CD1c-positive myeloid dendritic cell (primary cell): ENCODE data around the gene SMTNL2.
"Not testable (repeated sequence)": the region's sequence is repeated elsewhere in the genome, so short reads cannot be mapped to it uniquely, and the experiment has no call there.

Experiments used
- DNase-seq: peaks from one replicate; pipeline ENCODE4 v3.0.0-alpha.2; 2016; ENCODE audit errors: extremely low spot score

SMTNL2 gene

DNA sequence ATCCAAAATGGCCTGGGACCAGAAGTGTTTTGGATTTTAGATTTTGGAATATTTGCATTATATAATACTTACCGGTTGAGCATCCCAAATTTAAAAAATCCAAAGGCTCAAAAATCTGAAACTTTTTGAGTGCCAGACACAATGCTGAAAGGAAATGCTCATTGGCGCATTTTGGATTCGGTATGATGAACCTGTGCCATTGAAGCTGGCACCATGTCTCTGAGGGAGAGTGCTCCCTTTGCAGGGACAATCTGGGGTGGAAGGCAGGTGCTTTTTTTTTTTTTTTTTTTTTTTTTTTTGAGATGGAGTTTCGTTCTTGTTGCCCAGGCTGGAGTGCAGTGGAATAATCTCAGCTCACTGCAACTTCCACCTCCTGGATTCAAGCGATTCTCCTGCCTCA is 17.7 kb downstream of the SMTNL2 start:
- DNase-seq: no peak

DNA sequence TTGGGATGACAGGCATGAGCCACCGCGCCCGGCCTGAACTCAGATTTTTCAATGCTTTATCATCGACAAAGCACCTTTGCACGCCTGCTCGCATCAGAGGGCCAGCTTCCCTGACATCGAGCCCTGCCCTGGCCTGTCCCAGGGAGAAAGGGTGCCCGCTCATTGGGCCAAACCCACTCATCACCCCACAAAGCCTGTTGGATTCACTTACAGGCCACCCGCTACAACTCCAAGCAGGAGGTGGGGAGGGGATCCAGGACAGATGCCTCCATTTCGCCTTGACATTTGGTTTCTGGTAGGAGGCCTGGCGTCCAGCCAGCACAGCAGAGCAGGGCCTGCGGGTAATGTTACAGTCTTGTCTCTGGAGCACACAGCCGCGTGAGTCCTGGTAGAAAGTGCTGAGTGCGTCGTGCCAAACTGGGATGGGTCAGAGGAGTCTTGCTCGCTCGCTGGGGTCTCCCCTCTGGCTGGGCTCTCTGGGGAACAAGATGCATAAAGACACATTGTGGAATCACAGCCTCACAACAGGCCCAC is 19.8 kb downstream of the SMTNL2 start:
- no peak for DNase-seq

DNA sequence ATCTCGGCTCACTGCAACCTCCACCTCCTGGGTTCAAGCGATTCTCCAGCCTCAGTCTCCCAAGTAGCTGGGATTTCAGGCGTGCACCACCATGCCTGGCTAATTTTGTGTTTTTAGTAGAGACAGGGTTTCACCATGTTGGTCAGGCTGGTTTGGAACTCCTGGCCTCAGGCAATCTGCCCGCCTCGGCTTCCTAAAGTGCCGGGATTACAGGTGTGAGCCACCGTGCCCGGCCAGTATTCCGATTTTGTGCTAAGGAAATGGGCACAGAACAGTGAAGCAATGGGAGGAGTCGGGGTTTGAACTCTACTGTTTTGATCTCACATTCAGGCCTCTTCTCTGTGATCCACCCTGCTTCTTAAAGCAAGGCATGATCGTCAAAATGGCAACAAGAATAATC is 20.4 kb downstream of the SMTNL2 start:
- DNase-seq: not testable (repeated sequence)

DNA sequence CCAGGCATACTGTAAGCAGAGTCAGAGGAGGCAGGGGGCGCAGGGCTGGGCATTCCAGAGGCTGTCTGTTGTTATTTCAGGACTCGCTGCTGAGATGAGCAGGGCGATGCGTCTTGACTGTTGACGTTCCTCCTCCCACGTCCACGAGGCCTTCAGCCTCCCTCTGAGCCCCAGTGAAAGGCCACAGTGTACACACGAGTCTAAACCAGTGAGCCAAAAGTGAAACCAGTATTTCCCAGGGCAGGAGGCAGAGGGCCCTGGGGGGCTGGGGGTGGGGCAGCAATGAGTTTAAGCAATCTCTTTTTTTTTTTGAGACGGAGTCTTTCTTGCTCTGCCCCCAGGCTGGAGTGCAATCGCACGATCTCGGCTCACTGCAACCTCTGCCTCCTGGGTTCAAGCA is 21.5 kb downstream of the SMTNL2 start:
- DNase-seq: peak; percentile 38

DNA sequence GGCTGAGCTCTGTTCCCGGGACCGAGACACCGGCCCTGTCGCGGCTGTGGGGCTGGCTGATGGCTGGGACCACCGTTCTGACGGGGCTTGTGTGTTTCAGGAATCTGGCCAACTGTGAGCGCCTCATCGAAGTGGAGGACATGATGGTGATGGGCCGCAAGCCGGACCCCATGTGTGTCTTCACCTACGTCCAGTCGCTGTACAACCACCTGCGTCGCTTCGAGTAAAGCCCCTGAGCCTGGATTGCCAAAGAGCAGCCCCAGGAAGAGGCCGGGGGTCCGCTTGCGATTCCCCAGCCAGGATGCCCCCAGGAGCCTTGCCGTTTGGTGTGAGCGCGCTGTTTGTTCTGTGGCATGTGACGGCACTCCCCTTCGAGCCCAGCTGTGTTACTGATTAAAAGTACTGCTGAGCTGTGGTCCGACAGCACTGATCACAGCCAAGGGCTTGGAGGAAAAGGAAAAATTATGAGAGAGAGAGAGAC is 23.0 kb downstream of the SMTNL2 start:
- DNase-seq: no peak

DNA sequence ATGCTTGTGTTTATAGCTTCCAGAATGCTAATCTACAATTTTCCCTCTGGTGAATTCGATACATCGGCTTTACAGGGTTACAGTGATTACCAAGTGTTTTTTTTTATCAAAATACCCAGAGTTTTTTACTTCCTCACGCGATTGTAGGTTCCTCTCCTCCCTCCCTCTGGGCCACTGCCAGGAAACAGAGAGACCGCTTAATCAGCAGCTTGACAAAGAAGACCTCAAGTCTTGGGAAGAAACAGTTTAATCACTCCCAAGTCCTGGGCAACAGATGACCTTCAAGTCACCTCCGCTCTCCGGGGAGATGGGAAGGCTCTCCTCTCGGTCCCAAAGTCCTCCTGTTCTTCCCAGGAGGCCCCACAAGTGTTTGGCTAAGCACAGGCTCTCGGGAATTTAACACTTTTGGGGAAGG is 23.5 kb downstream of the SMTNL2 start:
- DNase-seq: peak; percentile 81

DNA sequence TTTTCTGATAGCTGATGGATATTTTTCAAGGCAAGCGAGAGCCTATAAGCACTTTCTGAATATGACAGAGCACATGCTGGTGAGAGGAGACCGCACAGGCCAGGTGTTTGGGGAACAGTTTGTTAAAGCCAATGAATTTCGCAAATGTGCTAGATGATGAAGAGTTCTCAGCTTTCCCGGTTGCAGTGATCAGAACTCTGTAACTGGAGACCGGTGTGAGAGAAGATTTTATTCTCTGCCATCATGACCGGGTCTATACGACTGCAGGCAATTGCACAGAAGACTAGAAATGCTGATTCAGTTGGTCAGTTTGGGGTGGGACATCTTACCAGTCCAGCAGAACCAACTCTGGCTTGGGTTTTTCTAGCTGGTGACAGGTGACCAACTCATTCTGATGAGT is 25.4 kb downstream of the SMTNL2 start:
- no peak for DNase-seq

DNA sequence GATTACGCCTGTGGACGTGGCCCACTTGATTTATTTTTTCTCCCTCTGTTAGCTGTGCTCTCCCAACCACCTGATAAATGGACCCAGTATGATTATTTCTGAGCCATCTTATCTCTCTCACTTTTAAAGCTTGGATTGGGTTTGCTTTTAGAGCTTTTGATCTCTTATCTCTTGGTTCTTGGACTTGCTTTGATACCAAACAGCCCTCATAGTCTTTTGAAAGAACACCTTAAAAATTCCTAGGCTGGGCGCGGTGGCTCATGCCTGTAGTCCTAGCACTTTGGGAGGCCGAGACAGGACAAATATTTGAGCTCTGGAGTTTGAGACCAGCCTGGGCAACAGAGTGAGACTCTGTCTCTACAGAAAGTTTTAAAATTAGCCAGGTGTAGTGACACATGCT is 25.8 kb downstream of the SMTNL2 start:
- no peak for DNase-seq

DNA sequence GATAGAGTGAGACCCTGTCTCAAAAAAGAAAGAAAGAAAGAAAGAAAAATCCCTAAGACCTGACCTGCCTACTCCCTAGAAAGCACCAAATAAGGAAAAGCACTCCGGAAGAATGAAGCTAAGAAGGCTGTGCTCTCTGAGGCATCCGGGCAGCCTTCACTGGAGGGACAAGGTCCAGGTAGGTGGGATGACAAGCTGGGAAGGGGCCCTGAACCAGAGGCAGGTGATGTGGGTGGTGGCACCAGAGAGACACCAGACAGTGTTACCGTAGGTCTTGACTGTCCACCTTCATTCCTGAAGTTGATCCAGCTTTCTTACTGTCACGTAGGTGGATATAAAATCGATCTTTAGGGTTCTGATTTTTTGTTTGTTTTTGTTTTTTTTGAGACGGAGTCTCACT is 26.3 kb downstream of the SMTNL2 start:
- DNase-seq: no peak

DNA sequence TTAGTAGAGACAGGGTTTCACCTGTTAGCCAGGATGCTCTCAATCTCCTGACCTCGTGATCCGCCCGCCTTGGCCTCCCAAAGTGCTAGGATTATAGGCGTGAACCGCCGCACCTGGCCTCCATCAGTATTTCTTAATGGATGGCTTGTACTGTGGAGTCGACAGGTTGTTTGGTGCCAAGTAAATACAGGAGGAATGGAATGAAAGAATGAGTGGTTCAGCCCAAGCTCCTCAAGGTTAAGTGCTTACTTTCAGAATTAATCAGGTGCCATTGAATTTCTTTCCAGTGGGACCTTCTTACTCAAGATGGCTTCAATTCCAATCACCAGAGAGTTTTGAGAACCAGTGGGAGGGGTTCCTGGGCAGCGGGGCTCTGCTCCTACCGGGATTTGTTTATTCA is 32.1 kb downstream of the SMTNL2 start:
- DNase-seq: no peak

DNA sequence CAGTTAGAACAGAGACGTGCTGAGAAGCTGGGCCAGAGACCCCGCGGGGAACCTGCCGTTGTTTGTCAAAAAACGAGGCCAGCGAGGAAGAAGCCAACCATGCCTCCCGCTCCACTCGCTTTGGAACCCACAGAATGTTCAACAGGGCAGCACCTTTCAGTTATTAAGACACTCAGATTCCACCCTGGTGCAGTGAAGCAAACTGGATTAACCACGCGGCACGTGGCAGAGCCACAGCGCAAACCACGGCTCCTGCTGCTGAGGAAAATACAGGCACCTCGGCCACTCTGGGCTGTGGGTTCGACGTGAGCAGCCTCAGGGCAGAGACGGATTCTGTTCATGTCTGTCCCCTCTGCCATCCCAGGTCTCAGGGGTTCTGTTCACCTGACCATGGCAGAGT is 32.8 kb downstream of the SMTNL2 start:
- DNase-seq: no peak

DNA sequence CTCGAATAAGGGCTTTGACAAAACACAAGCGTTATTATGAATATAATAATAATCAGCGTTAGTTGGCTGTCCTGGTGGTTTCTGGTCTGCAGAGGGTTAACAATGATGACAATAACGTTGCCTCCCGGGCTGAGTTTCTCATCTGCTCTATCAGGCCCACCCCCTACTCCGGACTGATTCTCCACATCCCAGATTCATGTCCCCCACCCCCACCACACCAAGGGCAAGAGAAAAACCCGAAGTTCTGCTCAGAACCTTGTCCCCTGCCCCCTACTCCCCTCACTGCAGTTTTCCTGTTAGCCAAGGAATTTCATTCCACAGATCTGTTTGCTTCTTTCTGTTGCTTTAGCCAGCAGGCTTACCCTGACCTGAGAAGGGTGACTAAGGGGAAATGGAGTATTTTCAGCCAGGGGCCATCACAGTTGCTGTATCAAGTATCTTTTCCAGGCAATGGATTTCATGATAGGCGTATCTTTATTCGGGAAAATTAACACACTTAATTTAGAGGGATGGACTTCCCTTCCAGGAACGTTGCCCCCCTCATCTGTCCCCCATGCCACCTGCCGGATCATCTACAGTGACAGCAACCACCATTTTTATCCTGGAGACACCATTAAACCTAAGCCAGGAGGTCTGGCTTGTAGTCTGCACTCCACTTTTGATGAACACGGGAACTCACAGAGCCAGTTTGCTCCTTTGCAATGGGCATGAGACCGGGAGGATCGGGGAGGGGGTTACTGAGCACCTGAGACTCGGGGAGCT is 33.4 kb downstream of the SMTNL2 start:
- DNase-seq: no peak

DNA sequence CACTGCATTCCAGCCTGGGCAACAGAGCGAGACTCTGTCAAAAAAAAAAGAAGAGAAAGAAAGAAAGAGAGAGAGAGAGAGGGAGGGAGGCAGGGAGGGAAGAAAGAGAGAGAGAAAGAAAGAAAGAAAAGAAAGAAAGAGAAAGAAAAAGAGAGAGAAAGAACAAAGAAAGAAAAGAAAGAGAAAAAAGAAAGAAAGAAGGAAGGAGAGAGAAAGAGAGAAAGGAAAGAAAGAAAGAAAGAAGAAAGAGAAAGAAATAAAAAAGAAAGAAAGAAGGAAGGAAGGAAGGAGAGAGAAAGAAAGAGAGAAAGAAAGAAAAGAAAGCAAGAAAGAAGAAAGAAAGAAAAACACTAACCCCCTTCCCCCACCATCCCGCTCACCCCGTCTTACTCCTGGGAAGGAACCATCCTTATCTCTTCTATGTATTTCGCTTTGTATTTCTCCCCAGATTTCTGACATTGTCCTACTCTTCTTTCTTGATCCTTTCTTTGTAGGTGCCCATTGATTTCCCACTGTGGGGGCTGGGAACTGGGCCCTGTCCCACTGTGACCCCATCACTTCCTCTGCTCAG is 36.3 kb downstream of the SMTNL2 start:
- no peak for DNase-seq

DNA sequence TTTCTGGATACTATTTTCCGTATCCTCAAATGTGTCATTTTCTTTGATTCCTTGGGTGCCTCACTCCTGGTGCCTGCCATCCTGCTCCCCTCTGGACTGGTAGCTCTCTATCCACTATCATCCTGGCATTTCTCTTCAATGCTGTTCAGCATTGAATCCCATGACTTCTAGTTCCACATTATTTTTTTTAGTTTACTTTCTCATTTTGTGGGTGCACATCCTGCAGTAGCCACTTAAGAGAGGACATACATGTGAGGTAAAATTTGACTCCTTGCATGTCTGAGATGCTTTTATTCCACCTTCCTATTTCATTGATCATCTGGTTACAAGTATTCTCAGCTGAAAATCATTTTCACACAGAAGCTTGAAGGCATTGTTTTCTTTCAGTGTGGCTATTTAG is 38.0 kb downstream of the SMTNL2 start:
- no peak for DNase-seq

DNA sequence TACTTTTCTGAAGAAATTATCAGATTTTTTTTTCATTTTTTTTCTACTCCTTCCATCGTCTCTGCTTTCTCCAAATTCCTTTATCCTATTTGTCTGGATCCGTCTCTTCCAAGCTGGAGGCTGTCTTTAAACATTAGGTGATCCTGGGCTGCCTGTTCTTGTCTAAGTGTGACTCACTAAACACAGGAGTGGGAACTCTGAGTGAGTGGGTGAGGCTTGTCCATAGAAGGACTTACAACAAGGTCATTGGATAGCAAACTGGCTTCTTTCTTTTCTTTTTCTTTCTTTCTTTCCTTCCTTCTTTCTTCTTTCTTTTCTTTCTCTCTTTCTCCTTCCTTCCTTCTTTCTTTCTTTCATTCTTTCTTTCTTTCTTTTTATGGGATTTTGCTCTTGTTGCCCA is 38.9 kb downstream of the SMTNL2 start:
- DNase-seq: peak; percentile 40

DNA sequence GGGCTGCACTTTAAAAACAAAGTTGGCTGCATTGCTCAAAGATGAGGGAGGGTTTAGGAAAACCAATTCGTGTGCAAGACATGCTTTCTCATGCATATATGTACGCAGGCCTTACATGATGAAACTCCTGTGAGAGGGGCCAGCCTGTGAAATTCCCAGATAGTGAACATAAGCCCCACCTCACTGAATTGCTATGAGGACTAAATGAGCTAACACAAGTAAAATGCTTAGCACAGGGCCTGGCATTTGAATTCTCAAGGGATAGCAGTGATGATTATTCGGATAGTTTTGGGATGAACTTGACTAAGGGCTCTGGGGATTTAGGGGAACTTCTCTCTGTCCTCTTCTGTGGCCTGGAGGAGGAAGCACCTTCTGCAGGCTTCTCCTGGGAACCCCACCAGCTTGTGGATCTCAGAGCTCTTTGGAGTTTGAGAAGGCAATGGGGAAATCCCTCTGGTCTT is 40.2 kb downstream of the SMTNL2 start:
- peak; percentile 56 for DNase-seq

DNA sequence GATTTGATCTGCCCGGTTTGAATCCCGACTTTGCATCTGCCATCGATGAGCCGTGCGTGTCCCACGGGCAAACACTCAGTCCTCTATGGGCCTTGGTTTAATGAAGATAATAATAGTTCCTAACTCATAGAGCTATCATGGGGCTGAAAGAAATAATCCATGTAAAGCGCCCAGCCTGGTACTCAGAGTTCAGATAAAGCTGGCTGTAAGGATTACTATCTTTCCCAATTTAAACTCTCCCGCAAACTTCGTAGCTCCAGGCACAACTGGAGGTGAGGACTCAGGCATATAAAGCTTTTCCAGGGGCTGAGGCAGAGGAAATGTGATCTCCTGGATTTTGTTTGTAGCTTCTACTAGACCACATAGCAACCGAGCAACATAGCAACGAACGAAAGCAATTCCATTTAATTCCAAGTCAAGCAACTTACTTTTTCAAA is 40.9 kb downstream of the SMTNL2 start:
- DNase-seq: no peak

DNA sequence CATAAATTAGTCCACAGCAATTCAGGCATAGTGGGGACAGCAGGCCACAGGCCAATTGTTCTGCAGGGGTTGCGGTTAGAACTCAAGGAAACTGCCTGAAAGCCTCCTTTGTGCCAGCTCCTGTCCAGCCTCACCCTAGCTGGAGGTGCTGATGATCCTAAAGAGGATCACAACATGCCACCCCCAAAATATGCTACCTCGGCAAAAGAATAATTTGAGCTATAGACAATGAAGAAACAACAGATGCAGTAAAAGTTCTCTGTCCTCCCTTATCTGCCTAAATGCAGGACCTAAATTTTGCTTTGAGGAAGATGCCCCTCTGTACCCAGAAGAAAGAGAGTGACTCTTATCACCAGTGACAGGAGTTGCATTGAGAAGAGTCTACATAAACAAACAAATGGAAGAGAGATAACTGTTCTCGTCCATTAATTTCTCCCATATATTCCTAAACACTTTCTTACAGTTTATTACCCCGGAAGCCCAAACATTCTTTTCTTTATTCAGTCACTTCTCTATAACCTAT is 42.5 kb downstream of the SMTNL2 start:
- DNase-seq: no peak

DNA sequence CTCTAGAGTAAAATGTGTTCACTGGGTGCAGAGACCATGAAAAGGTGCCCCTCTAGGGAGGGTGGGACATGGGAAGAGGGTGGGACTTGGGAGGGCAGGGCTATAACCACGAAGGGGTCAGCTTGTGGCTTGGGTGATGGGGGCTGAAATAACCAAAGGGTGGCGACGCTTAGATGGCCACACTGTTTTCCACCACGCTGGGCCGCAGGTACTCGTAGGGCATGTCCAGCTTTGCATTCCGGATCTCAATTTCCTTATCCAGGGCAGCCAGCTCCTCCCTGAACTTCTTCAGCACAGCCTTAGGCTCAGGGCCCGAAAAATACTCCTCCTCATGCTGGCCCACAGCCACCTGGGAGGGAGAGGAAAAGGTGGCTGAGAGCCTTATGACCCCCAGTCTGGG is 47.1 kb downstream of the SMTNL2 start:
- no peak for DNase-seq

DNA sequence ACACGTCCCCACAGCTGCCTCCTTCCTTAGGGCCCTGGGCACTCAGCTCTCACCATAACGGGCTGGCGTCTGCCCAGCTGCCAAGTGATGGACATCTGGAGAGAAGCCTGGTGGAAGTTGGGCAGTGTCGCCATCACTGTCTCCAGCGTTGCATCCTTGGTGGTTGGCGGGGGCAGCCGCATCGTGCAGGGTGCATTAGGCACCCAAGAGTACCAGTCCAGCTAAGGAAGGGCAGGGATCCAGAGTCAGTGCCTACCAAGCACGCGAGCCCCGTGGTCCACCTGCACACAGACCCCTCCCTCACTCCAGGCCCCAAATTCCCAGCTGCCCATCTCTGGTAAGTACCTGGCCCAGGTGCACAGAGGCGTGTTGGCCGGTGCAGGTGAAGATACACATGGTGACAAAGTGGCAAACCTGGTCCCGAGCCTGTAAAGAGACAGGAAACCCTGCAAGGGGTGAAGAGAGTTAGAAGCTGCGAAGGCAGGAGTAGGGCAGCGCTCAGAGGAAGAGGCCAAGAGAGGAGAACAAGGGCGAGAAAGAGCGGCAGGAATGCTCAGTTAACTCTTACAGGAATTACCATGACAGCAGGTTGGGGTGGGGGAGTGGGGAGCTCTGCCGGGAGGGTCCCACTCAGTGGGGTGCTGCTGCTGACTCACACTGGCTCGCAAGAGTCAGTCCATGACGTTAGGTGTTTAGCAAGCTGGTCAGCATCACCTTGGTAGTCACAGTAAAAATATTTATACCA is 47.7 kb downstream of the SMTNL2 start:
- DNase-seq: no peak

DNA sequence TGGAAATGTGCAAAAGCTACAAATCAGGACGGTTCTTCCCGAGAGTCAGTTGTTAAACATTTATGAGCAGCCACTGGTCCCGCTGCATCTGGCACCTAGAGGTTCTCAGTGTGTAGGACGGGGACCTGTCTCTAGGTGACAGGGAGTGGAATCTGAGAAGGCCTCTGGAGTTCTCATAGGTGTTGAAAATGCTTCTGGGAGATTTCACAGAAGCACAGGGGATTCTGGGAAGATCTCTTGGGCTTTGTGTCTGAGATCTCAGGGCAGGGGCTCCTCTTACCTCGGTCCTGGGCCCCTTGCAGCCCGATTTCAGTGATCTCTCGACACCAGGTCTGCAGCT is 48.2 kb downstream of the SMTNL2 start:
- DNase-seq: no peak

DNA sequence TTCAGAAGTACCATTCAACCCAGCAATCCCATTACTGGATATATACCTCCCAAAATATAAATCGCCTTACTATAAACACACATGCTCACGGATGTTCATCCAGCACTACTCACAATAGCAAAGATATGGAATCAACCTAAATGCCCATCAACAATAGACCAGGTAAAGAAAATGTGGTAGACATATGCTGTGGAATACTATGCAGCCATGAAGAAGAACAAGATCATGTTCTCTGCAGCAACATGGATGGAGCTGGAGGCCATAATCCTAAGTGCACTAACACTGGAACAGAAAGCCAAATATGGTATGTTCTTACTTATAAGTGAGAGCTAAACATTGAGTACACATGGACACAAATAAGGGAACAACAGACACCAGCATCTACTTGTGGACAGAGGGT is 49.3 kb downstream of the SMTNL2 start:
- no peak for DNase-seq
